ENCODE results near the gene P3H2.
A peak's percentile ranks its signal among the peaks of the same experiment; 100 is the strongest.
"Not testable (repeated sequence)": the region's sequence is repeated elsewhere in the genome, so short reads cannot be mapped to it uniquely, and the experiment has no call there.

P3H2 gene

GRCh38 chr3:189981668-189982067, 139.0 kb downstream of the P3H2 start:
- DNase-seq (ENCODE audit: low read depth), result peak; percentile 95

DNA sequence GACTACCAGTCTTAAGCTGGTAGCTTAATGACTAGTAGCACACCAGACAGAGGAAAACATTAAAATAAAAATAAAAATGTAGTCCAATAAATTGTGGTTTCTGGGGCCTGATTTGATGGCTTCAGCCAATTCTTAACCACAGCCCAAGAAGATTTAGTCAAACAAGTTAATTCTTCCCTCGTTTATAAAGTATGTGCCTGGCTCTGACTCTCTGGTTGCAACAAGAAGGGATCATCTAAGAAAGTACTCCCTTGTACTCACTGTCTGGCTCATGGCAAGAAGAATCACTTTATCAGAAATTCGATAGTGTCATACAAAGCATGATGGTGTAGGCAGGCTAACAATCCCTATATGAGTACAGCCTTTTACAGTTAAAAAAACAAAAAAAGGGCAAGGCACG, 141.9 kb downstream of the P3H2 start:
- DNase-seq (ENCODE audit: low read depth), result peak; percentile 78

DNA sequence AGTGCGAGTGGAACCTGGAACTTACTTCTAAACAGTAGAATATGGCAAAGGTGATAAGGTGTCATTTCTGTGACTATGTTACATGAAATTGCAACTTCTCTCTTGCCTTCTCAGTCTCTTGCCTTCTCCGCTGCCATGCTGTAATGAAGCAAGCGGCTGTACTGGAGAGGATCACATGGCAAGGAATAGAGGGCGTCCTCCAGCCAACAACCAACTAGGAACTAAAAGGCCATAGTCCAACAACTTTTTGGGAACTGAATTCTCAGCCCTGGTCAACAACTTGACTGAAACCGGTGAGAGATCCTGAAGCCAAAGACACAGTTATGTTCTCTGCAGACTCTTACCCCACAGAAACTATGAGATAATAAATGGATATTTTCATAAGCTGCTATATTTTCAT, 143.5 kb downstream of the P3H2 start:
- no peak for DNase-seq (ENCODE audit: low read depth)

DNA sequence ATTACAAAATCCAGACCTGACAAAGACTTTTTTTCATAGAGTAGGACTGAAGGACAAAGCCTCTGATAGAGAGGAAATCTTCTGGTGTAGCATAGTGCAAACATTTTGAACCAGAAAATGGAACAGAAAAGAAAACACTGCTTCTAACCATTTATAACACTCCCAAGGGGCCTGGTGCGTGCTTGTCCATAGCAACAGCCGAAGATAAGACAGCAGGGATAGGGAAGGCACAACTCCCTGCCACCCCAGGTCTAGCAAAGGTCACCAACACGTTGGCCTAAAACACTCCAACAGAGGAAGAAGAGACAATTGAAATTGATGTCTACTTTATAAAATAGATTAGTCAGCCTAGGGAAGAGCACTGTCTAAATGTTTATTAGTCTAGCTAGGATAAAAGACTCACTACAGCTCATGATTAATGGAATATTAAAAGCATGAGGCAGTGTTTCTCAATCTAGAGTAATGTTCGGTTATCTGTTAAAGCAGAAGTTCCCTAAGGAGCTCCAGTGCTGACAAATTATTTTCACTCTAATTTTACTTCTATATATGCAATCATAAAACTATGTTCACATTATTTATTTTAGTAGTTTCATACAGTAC, 145.2 kb downstream of the P3H2 start:
- peak; percentile 83 for DNase-seq (ENCODE audit: low read depth)

- no peak for DNase-seq (ENCODE audit: low read depth)
Observed at GRCh38 chr3:189974359-189974758, 146.3 kb downstream of the P3H2 start.

DNA sequence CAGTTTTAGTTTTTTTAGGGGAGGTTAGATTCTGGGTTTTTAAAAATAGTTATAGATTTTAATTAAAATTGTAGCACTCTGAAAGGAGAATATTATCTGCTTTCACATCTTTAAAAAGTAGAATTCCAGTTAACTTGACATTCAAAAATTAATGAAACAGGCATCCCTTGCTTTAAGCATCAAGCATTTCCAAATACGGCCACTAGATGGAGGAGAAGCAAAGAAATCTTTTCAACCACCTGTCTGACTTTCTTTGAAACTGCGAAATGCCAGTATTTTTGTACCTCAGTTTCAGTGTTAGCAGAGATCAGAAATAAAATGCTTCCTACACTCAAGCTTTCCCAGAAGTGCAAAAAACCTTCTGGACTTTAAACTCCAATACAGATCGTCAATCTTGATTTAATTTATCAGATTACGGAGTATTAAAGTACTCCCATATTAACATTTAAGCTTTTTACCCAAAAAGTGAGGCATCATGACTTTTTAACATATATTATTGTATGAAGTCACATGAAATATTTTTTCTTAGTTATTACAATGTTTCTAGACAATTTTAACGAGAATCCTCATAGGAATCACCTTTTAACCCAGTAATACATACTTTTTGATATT, 153.3 kb downstream of the P3H2 start:
- DNase-seq (ENCODE audit: low read depth), result peak; percentile 55

DNA sequence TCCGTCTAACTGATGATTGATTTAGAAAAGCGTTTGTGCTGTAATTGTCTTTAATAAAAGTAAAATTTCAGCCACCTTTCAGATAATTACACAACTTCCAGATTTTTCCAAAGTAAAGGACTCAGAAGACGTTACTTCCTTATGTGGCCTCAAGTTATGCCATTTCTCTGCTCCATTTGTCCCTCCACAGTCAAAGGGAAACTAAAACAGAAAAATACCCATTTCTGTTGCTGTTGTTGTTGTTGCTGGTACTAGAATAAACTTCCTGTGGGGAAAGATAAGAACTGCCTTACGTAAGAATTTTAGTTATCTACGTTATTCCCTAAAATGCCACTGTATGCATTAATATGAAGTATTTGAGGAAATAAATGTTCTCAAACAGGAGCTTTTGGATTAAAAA, 153.9 kb downstream of the P3H2 start:
- DNase-seq (ENCODE audit: low read depth), result no peak

DNA sequence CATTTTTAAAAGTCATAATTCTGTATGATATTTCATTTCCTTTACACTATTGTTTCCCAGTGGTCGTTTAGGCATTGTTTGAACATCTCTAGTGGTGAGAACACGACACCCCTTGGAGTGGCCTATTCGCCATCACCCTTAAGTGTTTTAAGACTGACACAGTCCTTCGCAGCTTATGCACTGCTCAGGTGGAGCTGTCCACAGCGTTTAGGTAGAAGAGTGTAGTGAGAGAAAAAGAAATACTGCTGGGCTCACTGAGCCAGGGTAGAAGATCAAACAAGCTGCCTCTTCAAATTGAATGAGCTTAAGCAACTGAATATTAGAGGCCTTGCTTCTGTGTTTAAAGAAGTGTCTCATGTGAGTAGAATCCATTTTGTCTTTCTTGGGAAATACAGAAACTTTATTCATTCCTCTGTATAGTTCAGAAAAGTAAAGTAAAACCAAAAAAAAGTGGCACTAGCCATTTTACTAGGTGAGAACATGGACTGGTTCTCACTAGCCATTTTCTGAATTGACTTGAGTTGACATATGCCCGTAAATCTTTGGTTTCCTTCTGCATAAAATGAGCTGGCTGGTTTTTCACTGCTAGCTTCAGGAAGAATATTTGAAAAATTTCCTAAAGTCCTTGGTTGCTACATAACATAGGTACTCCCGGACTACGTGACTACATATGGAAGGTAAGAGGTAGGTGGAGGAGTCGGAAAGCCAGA, 155.9 kb downstream of the P3H2 start:
- no peak for DNase-seq (ENCODE audit: low read depth)

DNA sequence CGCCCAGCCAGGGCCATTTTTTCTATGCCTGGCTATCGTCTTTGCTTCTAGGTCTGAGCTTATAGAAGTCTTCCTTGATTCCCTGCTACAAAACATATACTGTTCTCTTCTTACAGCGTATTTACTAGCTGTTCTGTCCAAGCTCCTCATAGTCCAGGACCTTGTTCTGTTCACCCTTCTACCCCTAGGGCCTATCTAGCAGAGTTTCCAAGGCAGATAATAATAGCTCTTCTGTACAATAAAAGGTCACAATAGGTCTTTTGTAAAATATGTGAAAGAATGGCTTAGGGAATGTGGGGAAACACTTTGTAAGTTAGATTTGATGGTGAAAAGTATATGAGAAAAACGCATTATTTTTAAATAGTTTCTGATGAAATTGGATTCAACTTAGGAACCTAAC, 158.2 kb downstream of the P3H2 start:
- no peak for DNase-seq (ENCODE audit: low read depth)

- peak; percentile 69 for DNase-seq (ENCODE audit: low read depth)
Observed at GRCh38 chr3:189961522-189962161, 159.1 kb downstream of the P3H2 start.

DNA sequence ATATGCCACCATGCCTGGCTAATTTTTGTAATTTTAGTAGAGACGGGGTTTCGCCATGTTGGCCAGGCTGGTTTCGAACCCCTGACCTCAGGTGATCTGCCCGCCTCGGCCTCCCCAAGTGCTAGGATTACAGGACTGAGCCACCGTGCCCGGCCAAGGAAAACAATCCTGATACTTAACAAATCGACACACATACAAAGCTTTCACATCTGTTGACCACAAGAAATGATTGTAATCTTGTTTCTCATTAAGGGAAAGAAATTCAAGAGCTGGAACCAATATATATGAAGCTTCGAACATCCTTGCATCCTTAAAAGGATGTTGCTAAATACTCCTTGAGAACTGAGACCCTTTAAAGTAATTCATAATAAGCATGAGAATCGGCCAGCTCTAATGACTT, 159.6 kb downstream of the P3H2 start:
- not testable (repeated sequence) for DNase-seq (ENCODE audit: low read depth)

- DNase-seq (ENCODE audit: low read depth), result peak; percentile 48
Observed at GRCh38 chr3:189954733-189955665, 165.7 kb downstream of the P3H2 start.

- DNase-seq (ENCODE audit: low read depth), result peak; percentile 20
Observed at GRCh38 chr3:189953551-189953950, 167.1 kb downstream of the P3H2 start.

- DNase-seq (ENCODE audit: low read depth), result no peak
Observed at GRCh38 chr3:189952272-189952671, 168.4 kb downstream of the P3H2 start.

- DNase-seq (ENCODE audit: low read depth), result no peak
Observed at GRCh38 chr3:189950258-189950657, 170.4 kb downstream of the P3H2 start.

- DNase-seq (ENCODE audit: low read depth), result no peak
Observed at GRCh38 chr3:189949580-189949979, 171.1 kb downstream of the P3H2 start.

GRCh38 chr3:189948724-189949045, 172.0 kb downstream of the P3H2 start:
- no peak for DNase-seq (ENCODE audit: low read depth)

GRCh38 chr3:189947948-189948723, 172.6 kb downstream of the P3H2 start:
- DNase-seq (ENCODE audit: low read depth), result peak; percentile 30

DNA sequence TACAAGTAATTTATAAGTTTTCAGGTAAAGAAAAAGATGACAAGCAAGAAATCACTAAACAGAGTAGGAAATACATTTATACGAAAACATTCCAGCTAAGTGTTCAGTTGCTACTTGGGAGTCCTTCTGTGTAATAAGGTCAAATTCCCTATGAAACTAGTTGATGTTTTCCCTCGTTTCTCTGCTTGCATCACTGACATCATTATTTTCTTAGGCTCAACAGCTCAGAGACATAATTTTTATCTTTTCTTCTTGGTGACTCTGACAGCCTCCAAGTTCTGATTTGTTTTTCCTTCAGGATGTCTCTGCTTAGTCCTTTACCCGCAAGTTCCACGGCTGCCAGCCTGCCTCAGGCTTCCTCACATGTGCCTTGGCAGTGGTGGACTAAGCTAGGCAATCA, 173.6 kb downstream of the P3H2 start:
- DNase-seq (ENCODE audit: low read depth), result no peak

DNA sequence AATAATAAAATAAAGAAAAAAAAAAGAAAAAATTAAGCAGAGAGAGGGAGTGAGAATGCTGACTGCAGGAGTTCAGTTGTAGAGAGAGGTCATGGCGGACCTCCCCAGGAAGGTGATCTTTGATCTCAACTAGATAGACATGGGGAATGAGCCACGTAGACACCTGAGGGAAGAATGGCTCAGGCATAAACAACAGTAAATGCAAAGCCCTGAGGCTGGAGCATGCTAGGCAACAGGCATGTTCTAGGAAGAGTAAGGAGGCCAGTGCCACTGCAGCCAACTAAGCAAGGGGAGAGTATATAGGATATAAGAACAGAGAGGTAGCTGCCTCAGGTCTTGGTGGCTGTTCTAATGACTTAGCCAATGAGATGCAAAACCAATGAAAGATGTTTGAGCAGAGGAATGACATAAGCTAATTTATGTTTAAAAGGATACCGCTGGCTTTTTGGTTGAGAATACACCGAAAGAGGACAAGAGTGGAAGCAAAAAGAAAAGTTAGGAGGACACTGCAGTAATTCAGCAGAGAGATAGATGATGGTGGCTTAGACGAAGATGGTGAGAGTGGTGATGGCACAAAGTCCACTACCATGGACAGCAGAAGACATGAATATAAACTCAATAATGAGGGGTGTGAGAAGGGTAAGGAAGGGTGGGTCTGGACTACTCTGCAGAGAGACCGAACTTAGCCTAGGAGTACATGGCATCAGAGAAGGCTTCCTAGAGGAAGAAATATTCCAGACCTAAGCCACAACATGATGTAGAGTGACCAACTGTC, 174.6 kb downstream of the P3H2 start:
- no peak for DNase-seq (ENCODE audit: low read depth)
